ENCODE results near the gene EYA4. TPM values are rescaled to one million over a fixed set of nuclear protein-coding genes. Genes with fewer than 3 reads are reported as not detected.
"Not testable (repeated sequence)": the region's sequence is repeated elsewhere in the genome, so short reads cannot be mapped to it uniquely, and the experiment has no call there.

The EYA4 gene
- total RNA-seq, 1 donor from 2014 or later, result 0.40 TPM

DNA sequence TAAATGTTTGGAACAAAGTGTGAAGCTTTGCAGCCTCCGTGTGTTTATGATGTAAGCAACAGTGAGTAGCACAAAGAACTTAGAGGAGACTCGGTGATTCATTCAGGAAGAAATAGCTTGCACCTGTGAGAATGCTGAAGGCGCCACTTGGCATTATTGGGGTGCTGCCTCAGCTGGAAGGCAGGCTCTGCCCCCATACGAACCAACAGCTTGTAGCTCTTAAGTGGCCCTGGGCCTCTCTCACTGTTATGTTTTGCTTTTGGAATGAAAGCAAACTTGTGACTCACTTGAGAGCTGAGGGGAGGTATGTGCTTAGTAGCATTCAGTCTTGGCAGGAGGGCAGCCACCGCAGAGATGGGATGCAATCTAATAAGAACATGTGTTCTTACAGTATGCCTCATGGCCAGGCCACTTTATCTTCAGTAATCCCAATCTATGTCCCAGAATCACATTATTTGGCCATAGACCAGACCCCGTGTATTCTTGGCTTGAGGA is 310.7 kb downstream of the EYA4 start:
- TF ChIP-seq, protein P1, sequence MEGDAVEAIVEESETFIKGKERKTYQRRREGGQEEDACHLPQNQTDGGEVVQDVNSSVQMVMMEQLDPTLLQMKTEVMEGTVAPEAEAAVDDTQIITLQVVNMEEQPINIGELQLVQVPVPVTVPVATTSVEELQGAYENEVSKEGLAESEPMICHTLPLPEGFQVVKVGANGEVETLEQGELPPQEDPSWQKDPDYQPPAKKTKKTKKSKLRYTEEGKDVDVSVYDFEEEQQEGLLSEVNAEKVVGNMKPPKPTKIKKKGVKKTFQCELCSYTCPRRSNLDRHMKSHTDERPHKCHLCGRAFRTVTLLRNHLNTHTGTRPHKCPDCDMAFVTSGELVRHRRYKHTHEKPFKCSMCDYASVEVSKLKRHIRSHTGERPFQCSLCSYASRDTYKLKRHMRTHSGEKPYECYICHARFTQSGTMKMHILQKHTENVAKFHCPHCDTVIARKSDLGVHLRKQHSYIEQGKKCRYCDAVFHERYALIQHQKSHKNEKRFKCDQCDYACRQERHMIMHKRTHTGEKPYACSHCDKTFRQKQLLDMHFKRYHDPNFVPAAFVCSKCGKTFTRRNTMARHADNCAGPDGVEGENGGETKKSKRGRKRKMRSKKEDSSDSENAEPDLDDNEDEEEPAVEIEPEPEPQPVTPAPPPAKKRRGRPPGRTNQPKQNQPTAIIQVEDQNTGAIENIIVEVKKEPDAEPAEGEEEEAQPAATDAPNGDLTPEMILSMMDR (IDR thresholded peaks at IDR 0.05), result no peak
- intact Hi-C loops (cut with micrococcal nuclease), result loop anchor here (2.0 to 10.0 kb wide), 2 partner anchors 589 to 887 kb away; no protein-coding TSS in a partner anchor
- no peaks in the 10 kb centered on the region for H3K9me3 Mint-ChIP-seq
- no peak overlapping the region for H3K27ac Mint-ChIP-seq
- peaks cover 7% of the 10 kb centered on the region for H3K27me3 Mint-ChIP-seq
- no peak overlapping the region for H3K4me3 Mint-ChIP-seq
- no peaks in the 10 kb centered on the region for H3K4me1 Mint-ChIP-seq
- DNase-seq, result no peak
- ChIA-PET CTCF (interaction anchor here (0.9 kb wide), 1 partner anchor 883 kb away, joined by 3 read pairs; no protein-coding TSS in a partner anchor), POLR2A (no interaction called here)
- no peaks in the 10 kb centered on the region for H3K36me3 Mint-ChIP-seq (ENCODE audit: low read depth)
- no peak for ATAC-seq (ENCODE audit: low read depth)

DNA sequence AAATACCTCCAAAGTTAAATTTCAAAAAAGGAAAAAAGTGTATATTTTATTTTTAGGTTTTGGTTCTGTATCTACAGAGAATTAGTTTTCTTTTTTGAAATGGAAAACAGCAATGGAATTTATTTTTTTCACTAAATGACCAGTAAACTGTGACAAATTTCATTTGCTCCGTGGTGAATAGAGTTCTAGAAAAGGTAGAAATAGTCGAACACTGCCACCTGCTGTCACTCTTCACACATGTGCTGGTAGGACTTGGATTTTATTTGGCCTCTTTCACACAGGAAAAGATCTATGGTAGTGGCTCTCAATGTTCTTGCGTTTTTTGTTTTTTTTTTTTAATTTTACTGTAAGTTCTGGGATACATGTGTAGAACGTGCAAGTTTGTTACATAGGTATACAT is 312.5 kb downstream of the EYA4 start:
- intact Hi-C loops (cut with micrococcal nuclease), result loop anchor here (1.0 to 10.0 kb wide), 4 partner anchors 591 to 1023 kb away; no protein-coding TSS in a partner anchor
- no peak for ATAC-seq (ENCODE audit: low read depth)

DNA sequence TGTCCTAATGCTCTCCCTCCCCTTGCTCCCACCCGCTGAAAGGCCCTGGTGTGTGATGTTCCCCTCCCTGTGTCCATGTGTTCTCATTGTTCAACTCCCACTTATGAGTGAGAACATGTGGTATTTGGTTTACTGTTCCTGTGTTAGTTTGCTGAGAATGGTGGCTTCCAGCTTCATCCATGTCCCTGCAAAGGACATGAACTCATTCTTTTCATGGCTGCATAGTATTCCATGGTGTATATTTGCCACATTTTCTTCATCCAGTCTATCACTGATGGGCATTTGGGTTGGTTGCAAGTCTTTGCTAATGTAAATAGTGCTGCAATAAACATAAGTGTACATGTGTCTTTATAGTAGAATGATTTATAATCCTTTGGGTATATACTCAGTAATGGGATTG is 313.0 kb downstream of the EYA4 start:
- intact Hi-C loops (cut with micrococcal nuclease), result loop anchor here (10.0 kb wide), 1 partner anchor 889 kb away; no protein-coding TSS in a partner anchor
- H3K36me3 Mint-ChIP-seq (ENCODE audit: low read depth); H3K27ac Mint-ChIP-seq; POLR2A ChIA-PET; CTCF ChIA-PET; H3K4me1 Mint-ChIP-seq; H3K27me3 Mint-ChIP-seq; ATAC-seq (ENCODE audit: low read depth); DNase-seq; H3K9me3 Mint-ChIP-seq; H3K4me3 Mint-ChIP-seq: not testable (repeated sequence)

More for the DNA sequence above, 312.5 kb downstream of the EYA4 start:
- Mint-ChIP-seq H3K9me3 (no peaks in the 10 kb centered on the region), H3K4me1 (no peaks in the 10 kb centered on the region), H3K27ac (no peak overlapping the region), H3K4me3 (no peak overlapping the region), H3K36me3 (ENCODE audit: low read depth) (no peaks in the 10 kb centered on the region), H3K27me3 (peaks cover 7% of the 10 kb centered on the region)
- TF ChIP-seq, protein P1 (IDR thresholded peaks at IDR 0.05), result no peak
- DNase-seq, result no peak
- ChIA-PET POLR2A (no interaction called here), CTCF (no interaction called here)

DNA sequence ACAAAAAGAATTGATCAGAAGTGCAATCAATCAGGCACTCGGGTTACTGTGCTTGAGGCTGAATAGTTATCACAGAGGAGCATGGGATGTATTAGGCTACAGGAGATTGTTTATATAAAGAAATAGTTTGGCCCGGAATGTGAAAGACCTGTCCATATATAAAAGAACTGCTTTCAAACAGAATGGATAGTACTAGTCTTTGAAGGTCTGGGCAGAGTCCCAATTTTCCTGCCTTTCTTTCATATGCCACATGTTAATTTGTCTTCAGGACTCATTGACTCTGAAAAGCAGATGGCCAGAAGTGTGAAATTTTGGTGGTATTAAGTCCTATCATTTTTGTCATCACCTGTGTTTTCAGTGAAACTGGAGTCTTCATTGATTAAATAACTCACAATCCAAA is 314.5 kb downstream of the EYA4 start:
- POLR2A ChIA-PET, result no interaction called here

DNA sequence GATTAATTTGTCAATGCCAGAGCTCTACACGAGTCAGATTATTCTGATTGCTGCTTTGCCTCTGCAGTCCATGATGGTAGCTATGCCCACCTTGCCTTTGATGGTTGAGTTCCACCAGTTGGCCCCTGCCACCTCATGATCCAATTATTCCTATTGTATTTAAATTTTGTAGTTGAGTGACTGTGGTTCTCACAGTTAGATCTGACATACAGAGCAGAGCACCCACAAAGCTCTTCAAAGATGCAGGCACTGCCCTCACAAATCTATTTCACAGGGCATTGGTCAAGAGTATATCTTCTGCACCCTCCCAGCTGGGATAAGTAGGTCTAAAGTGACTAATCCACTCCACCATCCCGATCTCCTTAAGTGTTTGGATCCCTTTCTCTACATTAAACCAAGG is 318.8 kb downstream of the EYA4 start:
- intact Hi-C loops (cut with micrococcal nuclease), result loop anchor here (10.0 kb wide), 1 partner anchor 895 kb away; no protein-coding TSS in a partner anchor
- Mint-ChIP-seq H3K4me3 (no peak overlapping the region), H3K4me1 (no peaks in the 10 kb centered on the region), H3K9me3 (peaks cover 8% of the 10 kb centered on the region), H3K27ac (no peak overlapping the region), H3K27me3 (peaks cover 3% of the 10 kb centered on the region), H3K36me3 (ENCODE audit: low read depth) (no peaks in the 10 kb centered on the region)
- ATAC-seq (ENCODE audit: low read depth) (no peak), DNase-seq (no peak)
- TF ChIP-seq, protein P1 (IDR thresholded peaks at IDR 0.05), result no peak
- ChIA-PET POLR2A (no interaction called here), CTCF (interaction anchor here (0.8 kb wide), 1 partner anchor 9 kb away, joined by 3 read pairs; no protein-coding TSS in a partner anchor)

More for the DNA sequence above, 314.5 kb downstream of the EYA4 start:
- ATAC-seq (ENCODE audit: low read depth) (no peak), DNase-seq (no peak)
- TF ChIP-seq, protein P1 (IDR thresholded peaks at IDR 0.05), result no peak
- no peak overlapping the region for H3K27ac Mint-ChIP-seq
- H3K4me1 Mint-ChIP-seq, result no peaks in the 10 kb centered on the region
- H3K36me3 Mint-ChIP-seq (ENCODE audit: low read depth), result no peaks in the 10 kb centered on the region
- CTCF ChIA-PET, result no interaction called here
- peaks cover 8% of the 10 kb centered on the region for H3K9me3 Mint-ChIP-seq
- peaks cover 4% of the 10 kb centered on the region for H3K27me3 Mint-ChIP-seq
- intact Hi-C loops (cut with micrococcal nuclease), result loop anchor here (10.0 kb wide), 1 partner anchor 891 kb away; no protein-coding TSS in a partner anchor
- H3K4me3 Mint-ChIP-seq, result no peak overlapping the region
